Measurements from ENCODE around the gene GMFB.

GMFB gene

GRCh38 chr14:54488646-54489317, at the start of gene GMFB:
TSS of gene GMFB (minus strand) at chr14:54488980. CDS start at chr14:54488927, 53 bp downstream.
- peak; percentile 89 for DNase-seq

DNA sequence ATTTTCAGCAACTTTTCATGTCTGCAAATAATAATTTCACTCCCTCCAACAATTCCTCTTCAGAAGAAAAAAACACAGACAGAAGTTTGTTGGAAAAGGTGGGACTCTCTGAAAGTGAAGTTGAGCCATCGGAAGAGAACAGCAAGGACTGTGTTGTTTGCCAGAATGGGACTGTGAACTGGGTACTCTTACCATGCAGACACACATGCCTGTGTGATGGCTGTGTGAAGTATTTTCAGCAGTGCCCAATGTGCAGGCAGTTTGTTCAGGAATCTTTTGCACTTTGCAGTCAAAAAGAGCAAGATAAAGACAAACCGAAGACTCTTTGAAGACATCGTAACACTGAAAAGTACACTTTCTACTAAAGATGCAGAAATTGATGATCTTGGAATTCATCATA, 49.3 kb upstream of the GMFB start:
- no peak for DNase-seq

DNA sequence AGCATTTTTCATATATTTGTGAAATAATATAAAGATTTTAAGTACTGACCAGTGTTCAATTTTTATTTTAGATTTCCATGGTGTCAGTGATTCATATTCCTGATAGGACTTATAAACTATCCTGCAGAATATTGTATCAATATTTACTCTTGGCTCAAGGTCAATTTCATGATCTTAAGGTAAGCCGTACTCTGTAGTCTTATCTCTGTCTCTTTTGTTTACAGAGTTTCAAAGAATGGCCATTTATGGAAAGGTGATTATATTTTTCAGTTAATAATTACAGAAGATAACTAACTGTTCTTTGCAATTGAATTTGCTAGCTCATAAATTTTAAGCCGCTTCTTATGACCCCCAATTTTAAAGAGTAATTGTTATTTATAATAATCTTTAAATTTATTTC, 48.9 kb upstream of the GMFB start:
- no peak for DNase-seq

DNA sequence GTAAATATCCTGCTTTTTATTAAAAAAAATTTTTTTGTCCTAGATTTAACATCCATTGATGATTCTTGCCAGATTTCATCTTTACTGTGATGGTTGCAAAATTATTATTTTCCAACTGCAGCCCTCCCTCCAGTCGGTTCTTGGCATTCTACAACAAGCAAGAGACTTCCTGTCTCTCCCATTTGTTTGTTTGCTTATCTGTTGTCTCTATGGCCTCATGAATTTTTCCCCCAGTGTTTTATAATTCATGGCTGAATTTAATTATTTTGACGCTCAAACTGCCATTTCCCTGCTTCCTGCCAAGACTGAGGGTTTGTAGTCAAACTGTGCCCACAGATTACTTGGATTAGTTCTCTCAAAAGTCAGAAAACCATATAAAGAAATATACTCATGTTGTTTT, 46.9 kb upstream of the GMFB start:
- DNase-seq: no peak

DNA sequence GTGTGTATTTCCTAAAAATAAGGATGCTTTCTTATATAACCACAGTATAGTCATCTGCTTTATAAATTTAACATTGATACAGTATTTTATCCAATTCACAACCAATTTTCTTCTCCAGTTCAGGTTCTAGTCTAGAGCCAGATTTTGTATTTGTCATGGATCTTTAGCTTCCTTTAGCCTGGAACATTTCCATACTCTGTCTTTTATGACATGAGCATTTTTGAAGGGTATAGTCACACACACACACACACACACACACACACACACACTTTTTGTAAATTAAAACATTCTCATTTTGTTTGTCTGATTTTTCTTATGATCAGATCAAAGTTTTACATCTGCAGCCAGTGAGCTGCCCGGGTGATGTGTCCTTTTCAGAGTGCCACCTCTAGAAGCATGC, 46.3 kb upstream of the GMFB start:
- no peak for DNase-seq

- DNase-seq: no peak
Observed at GRCh38 chr14:54533100-54533499, 44.3 kb upstream of the GMFB start.

- DNase-seq: no peak
Observed at GRCh38 chr14:54532111-54533012, 43.6 kb upstream of the GMFB start.

GRCh38 chr14:54529811-54530210, 41.0 kb upstream of the GMFB start:
- peak; percentile 29 for DNase-seq

DNA sequence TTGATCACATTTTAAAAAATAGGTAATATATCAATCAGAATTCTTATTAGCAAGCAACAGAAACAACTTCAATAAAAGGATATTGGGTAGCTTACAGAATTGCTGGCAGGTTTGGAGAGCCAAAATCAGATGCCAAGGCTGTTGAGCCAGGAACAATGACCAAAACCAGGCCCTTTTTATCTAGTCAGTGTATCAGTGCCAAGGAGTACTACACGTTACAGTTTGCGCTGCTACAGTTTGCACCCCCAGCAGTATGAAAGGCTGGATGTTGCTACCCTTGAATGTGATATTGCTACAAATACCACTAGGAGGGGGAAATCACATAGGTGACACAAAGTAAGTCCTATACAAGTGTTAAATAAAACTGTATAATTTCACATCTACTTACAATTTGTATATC, 40.2 kb upstream of the GMFB start:
- no peak for DNase-seq

GRCh38 chr14:54524410-54524809, 35.6 kb upstream of the GMFB start:
- no peak for DNase-seq

DNA sequence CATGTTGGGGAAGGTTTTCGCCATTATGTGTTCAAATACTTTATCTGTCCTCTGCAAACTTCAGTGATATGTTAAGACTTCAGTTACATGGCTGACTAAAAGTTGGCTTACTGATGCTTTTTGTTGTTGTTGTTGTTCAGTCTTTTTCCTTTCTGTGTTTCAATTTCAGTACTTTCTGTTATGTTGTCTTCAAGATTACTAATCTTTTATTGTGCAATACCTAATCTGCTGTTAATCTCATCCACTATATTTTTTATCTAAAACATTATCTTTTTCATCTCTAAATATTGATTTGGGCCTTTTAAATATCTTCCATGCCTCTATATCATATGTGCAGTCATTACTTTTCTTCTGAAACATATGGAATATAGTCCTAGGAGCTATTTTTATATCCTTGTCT, 27.9 kb upstream of the GMFB start:
- DNase-seq: no peak

GRCh38 chr14:54515670-54516069, 26.9 kb upstream of the GMFB start:
- no peak for DNase-seq

- no peak for DNase-seq
Observed at GRCh38 chr14:54512393-54512792, 23.6 kb upstream of the GMFB start.

GRCh38 chr14:54509546-54510501, 21.0 kb upstream of the GMFB start, which contains the start of gene CGRRF1:
TSS of gene CGRRF1 (plus strand) at chr14:54509906. CDS start at chr14:54509960, 54 bp downstream.
- peak; percentile 97 for DNase-seq

DNA sequence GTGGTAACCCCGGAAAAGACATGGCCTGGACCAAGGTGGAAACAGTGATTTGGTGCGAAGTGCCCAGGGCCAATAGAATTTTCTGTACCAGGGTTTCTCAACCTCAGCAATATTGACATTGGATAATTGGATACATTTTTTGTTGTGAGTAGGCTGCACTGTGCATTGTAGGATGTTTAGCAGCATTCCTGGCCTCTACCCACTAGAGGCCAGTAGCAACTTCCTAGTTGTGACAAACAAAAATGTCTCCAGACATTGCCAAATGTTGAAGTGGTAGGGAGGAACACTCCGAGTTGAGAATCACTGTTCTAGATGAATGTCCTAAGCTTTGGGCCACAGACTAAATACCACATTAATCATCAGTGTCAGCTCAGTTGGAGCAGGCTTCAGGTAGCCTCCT, 14.7 kb upstream of the GMFB start:
- no peak for DNase-seq

DNA sequence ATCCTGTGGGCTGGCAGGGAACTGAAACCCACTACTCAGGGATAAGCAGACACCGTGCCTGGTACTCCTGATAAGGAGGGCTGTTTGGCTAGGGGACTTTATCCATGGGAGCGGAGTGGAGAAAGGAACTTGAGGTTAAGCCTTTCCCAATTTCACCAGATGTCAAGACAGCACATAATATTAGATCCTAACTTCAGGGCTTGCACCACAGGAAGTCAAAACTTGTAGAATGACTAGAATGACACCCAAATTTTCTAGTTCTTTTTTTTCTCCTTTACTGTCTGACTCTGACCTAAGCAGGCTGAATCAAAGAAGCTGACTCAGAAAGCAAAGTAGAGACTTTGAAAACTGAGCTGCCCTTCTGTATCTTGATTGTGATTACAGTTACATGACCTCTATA, 13.8 kb upstream of the GMFB start:
- no peak for DNase-seq

GRCh38 chr14:54501480-54501879, 12.7 kb upstream of the GMFB start:
- DNase-seq: no peak

DNA sequence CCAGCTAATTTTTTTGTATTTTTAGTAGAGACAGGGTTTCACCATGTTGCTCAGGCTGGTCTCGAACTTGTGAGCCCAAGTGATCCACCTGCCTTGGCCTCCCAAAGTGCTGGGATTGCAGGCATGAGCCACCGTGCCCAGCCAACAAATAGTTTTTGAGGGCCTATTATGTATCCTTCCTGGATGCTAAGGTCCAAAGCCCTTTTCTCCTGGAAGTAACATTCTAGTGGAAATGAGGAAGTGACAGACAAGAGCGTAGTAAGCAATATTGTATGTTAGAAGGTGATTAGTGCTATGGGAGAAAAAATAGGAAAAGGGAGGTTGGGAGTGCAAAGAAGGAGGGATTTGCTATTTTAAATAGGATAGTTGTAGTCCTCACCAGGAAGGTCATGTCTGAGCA, 12.0 kb upstream of the GMFB start:
- no peak for DNase-seq

DNA sequence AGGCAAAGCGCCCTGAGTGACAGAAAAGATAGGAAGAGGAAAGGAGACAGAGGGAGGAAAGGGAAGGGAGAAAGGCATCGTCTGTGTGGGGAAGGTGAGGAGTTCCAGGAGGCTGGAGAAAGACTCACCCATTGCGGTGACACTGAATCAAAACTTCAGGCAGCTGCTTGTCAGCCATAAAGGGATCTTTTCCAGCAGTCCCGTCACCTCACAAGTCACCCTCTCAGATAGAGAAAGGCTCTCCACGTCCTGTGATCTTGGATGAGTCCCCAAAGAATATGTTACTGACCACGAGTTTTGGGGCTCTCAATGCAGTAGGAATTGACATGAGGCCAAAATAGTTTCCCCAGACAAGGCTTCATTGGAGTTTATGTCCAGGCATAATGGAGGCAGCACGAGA, 9.8 kb upstream of the GMFB start:
- no peak for DNase-seq

DNA sequence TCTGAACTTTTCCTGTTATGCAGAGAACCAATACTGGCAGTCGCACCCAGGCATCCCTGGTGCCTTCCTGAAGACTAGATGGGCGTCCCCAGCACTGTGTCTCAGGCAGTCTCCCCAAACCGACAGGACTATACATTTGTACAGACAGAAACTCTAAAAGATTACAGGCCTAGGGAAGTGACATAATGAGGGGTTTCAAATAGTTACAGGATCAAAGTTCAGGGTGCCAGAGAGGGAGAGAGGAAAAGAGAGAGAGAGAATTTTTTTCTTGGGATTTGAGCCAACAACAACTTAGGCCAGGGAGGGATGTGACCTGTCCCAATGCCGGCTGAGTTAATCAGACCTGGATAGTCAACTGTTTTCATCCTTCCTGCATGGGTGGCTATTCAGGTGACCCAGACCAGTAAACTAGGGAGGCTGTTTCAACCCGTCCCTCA, 9.3 kb upstream of the GMFB start:
- DNase-seq: no peak

GRCh38 chr14:54497224-54497623, 8.4 kb upstream of the GMFB start:
- DNase-seq: no peak

- no peak for DNase-seq
Observed at GRCh38 chr14:54493293-54493692, 4.5 kb upstream of the GMFB start.
